ENCODE measurements around the gene PAK5. TPM values are rescaled to one million over a fixed set of nuclear protein-coding genes. Genes with fewer than 3 reads are reported as not detected.

PAK5 gene
- total and polyA plus RNA-seq, 2 experiments from 2014 or later = not detected

- no peak overlapping the region for H3K9ac ChIP-seq
- no peak overlapping the region for H3K4me2 ChIP-seq (ENCODE audit: unreplicated experiment)
- no peak overlapping the region for H2AFZ ChIP-seq
- H3K79me2 ChIP-seq (ENCODE audit: insufficient read depth) = no peaks in the 10 kb centered on the region
- 9 to 15% methylated on average over 1 of the region's 1 CpG for WGBS, 2 experiments (ENCODE audit: low coverage in 1 of 2, low lambda C conversion rate in 2 of 2, missing lambda C conversion rate in 2 of 2)
- DNase-seq = no peak
- H3K27me3 ChIP-seq (replicated peaks; ENCODE audit: insufficient read depth) = peaks cover 8% of the 10 kb centered on the region
- TF ChIP-seq EZH2phosphoT487 (IDR thresholded peaks at IDR 0.05; ENCODE audit: insufficient read depth, low read depth) (no peak), EZH2 (IDR thresholded peaks at IDR 0.05; ENCODE audit: insufficient read depth, poor library complexity, severe bottlenecking) (no peak)
- H4K20me1 ChIP-seq (ENCODE audit: insufficient read depth) = no peaks in the 10 kb centered on the region
- H3K36me3 ChIP-seq (ENCODE audit: low read depth) = no peaks in the 10 kb centered on the region
- in situ Hi-C loops (cut with MboI) = no loop called here
- H3K4me1 ChIP-seq (ENCODE audit: insufficient read depth) = no peaks in the 10 kb centered on the region
- H3F3A ChIP-seq (ENCODE audit: insufficient read depth) = no peaks in the 10 kb centered on the region
- H3K27ac ChIP-seq = no peak overlapping the region
- H3K4me3 ChIP-seq = no peak overlapping the region
- H3K9me3 ChIP-seq (ENCODE audit: low read depth) = no peaks in the 10 kb centered on the region
- no peaks in the 10 kb centered on the region for H3K9me2 ChIP-seq (ENCODE audit: insufficient read depth)
These were observed 205.9 kb downstream of the PAK5 start for GRCh38 chr20:9632991-9633390.

- WGBS, 2 experiments (ENCODE audit: low coverage in 1 of 2, low lambda C conversion rate in 2 of 2, missing lambda C conversion rate in 2 of 2) = 16 to 22% methylated on average over 4 of the region's 4 CpGs
- Histone ChIP-seq H3K9me2 (ENCODE audit: insufficient read depth) (no peaks in the 10 kb centered on the region), H3F3A (ENCODE audit: insufficient read depth) (no peaks in the 10 kb centered on the region), H2AFZ (no peak overlapping the region), H3K36me3 (ENCODE audit: low read depth) (no peaks in the 10 kb centered on the region), H3K4me2 (ENCODE audit: unreplicated experiment) (no peak overlapping the region), H3K27me3 (replicated peaks; ENCODE audit: insufficient read depth) (peaks cover 8% of the 10 kb centered on the region), H3K4me3 (no peak overlapping the region), H3K9me3 (ENCODE audit: low read depth) (no peaks in the 10 kb centered on the region), H3K9ac (no peak overlapping the region), H3K79me2 (ENCODE audit: insufficient read depth) (no peaks in the 10 kb centered on the region), H3K4me1 (ENCODE audit: insufficient read depth) (no peaks in the 10 kb centered on the region), H4K20me1 (ENCODE audit: insufficient read depth) (no peaks in the 10 kb centered on the region), H3K27ac (no peak overlapping the region)
- no peak for TF ChIP-seq EZH2 (IDR thresholded peaks at IDR 0.05; ENCODE audit: insufficient read depth, poor library complexity, severe bottlenecking)
- TF ChIP-seq EZH2phosphoT487 (IDR thresholded peaks at IDR 0.05; ENCODE audit: insufficient read depth, low read depth) = no peak
- in situ Hi-C loops (cut with MboI) = no loop called here
- DNase-seq = no peak
These were observed 206.6 kb downstream of the PAK5 start for GRCh38 chr20:9632265-9632664.

- TF ChIP-seq EZH2phosphoT487 (IDR thresholded peaks at IDR 0.05; ENCODE audit: insufficient read depth, low read depth) (no peak), EZH2 (IDR thresholded peaks at IDR 0.05; ENCODE audit: insufficient read depth, poor library complexity, severe bottlenecking) (no peak)
These were observed 208.3 kb downstream of the PAK5 start for GRCh38 chr20:9630554-9630953.

GRCh38 chr20:9629831-9630230 lies 209.0 kb downstream of the PAK5 start:
- no peaks in the 10 kb centered on the region for H4K20me1 ChIP-seq (ENCODE audit: insufficient read depth)
- no peak overlapping the region for H3K4me2 ChIP-seq (ENCODE audit: unreplicated experiment)
- no peaks in the 10 kb centered on the region for H3K9me3 ChIP-seq (ENCODE audit: low read depth)

More at GRCh38 chr20:9630554-9630953, 208.3 kb downstream of the PAK5 start:
- no peak overlapping the region for H3K27ac ChIP-seq
- H3F3A ChIP-seq (ENCODE audit: insufficient read depth) = no peaks in the 10 kb centered on the region
- H2AFZ ChIP-seq = no peak overlapping the region
- H3K9me3 ChIP-seq (ENCODE audit: low read depth) = no peaks in the 10 kb centered on the region
- DNase-seq = no peak
- no peaks in the 10 kb centered on the region for H3K4me1 ChIP-seq (ENCODE audit: insufficient read depth)
- H3K79me2 ChIP-seq (ENCODE audit: insufficient read depth) = no peaks in the 10 kb centered on the region
- H3K4me3 ChIP-seq = no peak overlapping the region
- WGBS, 2 experiments (ENCODE audit: low coverage in 1 of 2, low lambda C conversion rate in 2 of 2, missing lambda C conversion rate in 2 of 2) = 32 to 35% methylated on average over 2 of the region's 2 CpGs
- H4K20me1 ChIP-seq (ENCODE audit: insufficient read depth) = no peaks in the 10 kb centered on the region
- no peak overlapping the region for H3K4me2 ChIP-seq (ENCODE audit: unreplicated experiment)
- no peaks in the 10 kb centered on the region for H3K36me3 ChIP-seq (ENCODE audit: low read depth)
- no peaks in the 10 kb centered on the region for H3K9me2 ChIP-seq (ENCODE audit: insufficient read depth)
- in situ Hi-C loops (cut with MboI) = no loop called here
- no peaks in the 10 kb centered on the region; the same call in 1 of the 2 replicates for H3K27me3 ChIP-seq (replicated peaks; ENCODE audit: insufficient read depth)
- no peak overlapping the region for H3K9ac ChIP-seq

GRCh38 chr20:9628589-9628988 lies 210.3 kb downstream of the PAK5 start:
- H4K20me1 ChIP-seq (ENCODE audit: insufficient read depth) = no peaks in the 10 kb centered on the region
- no peaks in the 10 kb centered on the region for H3F3A ChIP-seq (ENCODE audit: insufficient read depth)
- H3K4me1 ChIP-seq (ENCODE audit: insufficient read depth) = no peaks in the 10 kb centered on the region
- no peaks in the 10 kb centered on the region for H3K9me2 ChIP-seq (ENCODE audit: insufficient read depth)
- H2AFZ ChIP-seq = no peak overlapping the region
- H3K4me3 ChIP-seq = no peak overlapping the region
- no peaks in the 10 kb centered on the region for H3K9me3 ChIP-seq (ENCODE audit: low read depth)
- no peak overlapping the region for H3K9ac ChIP-seq
- H3K4me2 ChIP-seq (ENCODE audit: unreplicated experiment) = no peak overlapping the region
- DNase-seq = no peak
- no peaks in the 10 kb centered on the region for H3K79me2 ChIP-seq (ENCODE audit: insufficient read depth)
- 58 to 77% methylated on average over 2 of the region's 2 CpGs for WGBS, 2 experiments (ENCODE audit: low coverage in 1 of 2, low lambda C conversion rate in 2 of 2, missing lambda C conversion rate in 2 of 2)
- TF ChIP-seq EZH2 (IDR thresholded peaks at IDR 0.05; ENCODE audit: insufficient read depth, poor library complexity, severe bottlenecking) (no peak), EZH2phosphoT487 (IDR thresholded peaks at IDR 0.05; ENCODE audit: insufficient read depth, low read depth) (no peak)
- H3K27me3 ChIP-seq (replicated peaks; ENCODE audit: insufficient read depth) = no peaks in the 10 kb centered on the region; the same call in 1 of the 2 replicates
- in situ Hi-C loops (cut with MboI) = no loop called here
- H3K27ac ChIP-seq = no peak overlapping the region
- no peaks in the 10 kb centered on the region for H3K36me3 ChIP-seq (ENCODE audit: low read depth)

More at GRCh38 chr20:9629831-9630230, 209.0 kb downstream of the PAK5 start:
- Histone ChIP-seq H3K27me3 (replicated peaks; ENCODE audit: insufficient read depth) (no peaks in the 10 kb centered on the region; the same call in 1 of the 2 replicates), H3K9me2 (ENCODE audit: insufficient read depth) (no peaks in the 10 kb centered on the region), H3K9ac (no peak overlapping the region), H2AFZ (no peak overlapping the region), H3K4me1 (ENCODE audit: insufficient read depth) (no peaks in the 10 kb centered on the region), H3K27ac (no peak overlapping the region), H3K4me3 (no peak overlapping the region), H3K36me3 (ENCODE audit: low read depth) (no peaks in the 10 kb centered on the region), H3F3A (ENCODE audit: insufficient read depth) (no peaks in the 10 kb centered on the region), H3K79me2 (ENCODE audit: insufficient read depth) (no peaks in the 10 kb centered on the region)
- WGBS, 2 experiments (ENCODE audit: low coverage in 1 of 2, low lambda C conversion rate in 2 of 2, missing lambda C conversion rate in 2 of 2) = 40 to 58% methylated on average over 5 of the region's 5 CpGs
- TF ChIP-seq EZH2 (IDR thresholded peaks at IDR 0.05; ENCODE audit: insufficient read depth, poor library complexity, severe bottlenecking) (no peak), EZH2phosphoT487 (IDR thresholded peaks at IDR 0.05; ENCODE audit: insufficient read depth, low read depth) (no peak)
- no peak for DNase-seq
- in situ Hi-C loops (cut with MboI) = no loop called here

Data from GM23248 (cell line).